ENCODE measurements around the gene POLDIP3.

DNA sequence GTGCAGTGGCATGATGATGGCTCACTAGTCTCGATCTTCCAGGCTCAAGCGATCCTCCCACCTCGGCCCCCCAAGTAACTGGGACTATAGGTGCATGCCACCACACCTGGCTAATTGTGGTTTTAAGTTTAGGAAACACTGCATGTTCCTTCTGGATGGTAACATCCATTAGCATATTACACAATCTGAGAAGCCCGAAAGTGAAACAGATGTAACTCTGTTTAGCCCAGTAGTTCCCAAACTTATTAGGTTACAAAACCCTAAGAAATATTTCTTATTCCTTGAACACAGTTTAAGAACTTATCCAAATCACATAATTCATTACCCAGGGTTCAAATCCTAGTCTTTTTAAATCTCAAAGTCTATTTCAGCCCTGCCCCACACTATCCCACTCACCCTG, 28.3 kb downstream of the POLDIP3 start:
- TF ChIP-seq CTCF (conservative IDR thresholded peaks at IDR 0.05; ENCODE audit: low read length) (no peak), EZH2phosphoT487 (IDR thresholded peaks at IDR 0.05; ENCODE audit: borderline replicate concordance) (no peak)

Measured in Loucy (cell line).